Activated CD4-positive, alpha-beta T cell treated with anti-CD3 and anti-CD28 coated beads for 1 hour (primary cell): ENCODE measurements around the gene THSD1.
"Not testable (repeated sequence)": the region's sequence is repeated elsewhere in the genome, so short reads cannot be mapped to it uniquely, and the experiment has no call there.

ENCODE experiments used
- DNase-seq: peaks from one replicate; pipeline ENCODE4 v3.0.0-alpha.2; 2020

THSD1 gene

GRCh38 chr13:52408071-52408658 is 2.2 kb upstream of the THSD1 start:
- DNase-seq: not testable (repeated sequence)

GRCh38 chr13:52407436-52407835 is 1.5 kb upstream of the THSD1 start:
- not testable (repeated sequence) for DNase-seq

- DNase-seq: no peak
Observed at GRCh38 chr13:52406629-52407028, 657 bp upstream of the THSD1 start.

- DNase-seq: no peak
Observed at GRCh38 chr13:52405369-52405766, 604 bp downstream of the THSD1 start.

- no peak for DNase-seq
Observed at GRCh38 chr13:52399708-52400107, 6.3 kb downstream of the THSD1 start.

GRCh38 chr13:52399046-52399445 is 6.9 kb downstream of the THSD1 start:
- DNase-seq: no peak

- no peak for DNase-seq
Observed at GRCh38 chr13:52395704-52396103, 10.3 kb downstream of the THSD1 start.

GRCh38 chr13:52394586-52394985 is 11.4 kb downstream of the THSD1 start:
- no peak for DNase-seq

- DNase-seq: no peak
Observed at GRCh38 chr13:52393572-52394357, 12.2 kb downstream of the THSD1 start.

- no peak for DNase-seq
Observed at GRCh38 chr13:52387721-52388120, 18.3 kb downstream of the THSD1 start.

GRCh38 chr13:52385870-52386269 is 20.1 kb downstream of the THSD1 start:
- DNase-seq: no peak

- DNase-seq: no peak
Observed at GRCh38 chr13:52383366-52383765, 22.6 kb downstream of the THSD1 start.

- DNase-seq: no peak
Observed at GRCh38 chr13:52378312-52378711, 27.7 kb downstream of the THSD1 start.

- no peak for DNase-seq
Observed at GRCh38 chr13:52377898-52378297, 28.1 kb downstream of the THSD1 start.

GRCh38 chr13:52374873-52375411 is 31.0 kb downstream of the THSD1 start:
- no peak for DNase-seq

GRCh38 chr13:52374389-52374788 is 31.6 kb downstream of the THSD1 start:
- no peak for DNase-seq

- DNase-seq: not testable (repeated sequence)
Observed at GRCh38 chr13:52373277-52373676, 32.7 kb downstream of the THSD1 start.

- DNase-seq: no peak
Observed at GRCh38 chr13:52371736-52372247, 34.2 kb downstream of the THSD1 start.

- DNase-seq: no peak
Observed at GRCh38 chr13:52366291-52366690, 39.7 kb downstream of the THSD1 start.

- DNase-seq: not testable (repeated sequence)
Observed at GRCh38 chr13:52362169-52362887, 43.6 kb downstream of the THSD1 start.

GRCh38 chr13:52361225-52361624 is 44.7 kb downstream of the THSD1 start:
- DNase-seq: no peak

GRCh38 chr13:52359534-52359933 is 46.4 kb downstream of the THSD1 start:
- DNase-seq: no peak

GRCh38 chr13:52356327-52356726 is 49.6 kb downstream of the THSD1 start:
- DNase-seq: no peak
